Vagina (tissue), 2 donors: ENCODE data around the gene PRMT7. TPM values are rescaled to one million over a fixed set of nuclear protein-coding genes. Genes with fewer than 3 reads are reported as not detected.

Experiments
- DNase-seq, 2 donors: peaks; one replicate each; pipeline ENCODE4 v3.0.0-alpha.2; 2017; ENCODE audit errors: extremely low spot score in 2 of 2
- H3K27ac ChIP-seq: fragments of 200-600 bp; sonication (generic); one replicate; pipeline ENCODE4 v1.5.1; 2019
- H3K27me3 ChIP-seq: fragments of 200-600 bp; sonication (generic); one replicate; pipeline ENCODE4 v1.5.1; 2019
- H3K36me3 ChIP-seq, 2 donors: fragments of 200-600 bp; sonication (generic); one replicate each; pipeline ENCODE4 v1.5.1; 2017 to 2019
- H3K4me1 ChIP-seq: fragments of 200-600 bp; sonication (generic); one replicate; pipeline ENCODE4 v1.5.1; 2019
- H3K4me3 ChIP-seq, 2 donors: fragments of 200-600 bp; sonication (generic); 1 replicate in 1 of 2; 2 replicates in 1 of 2; pipeline ENCODE4 v1.5.1; 2016 to 2019
- H3K9me3 ChIP-seq: fragments of 200-600 bp; sonication (generic); one replicate; pipeline ENCODE4 v1.5.1; 2019
- CTCF ChIP-seq, 3 experiments: fragments of 450-650 bp in 2 of 3; fragments of 200-600 bp in 1 of 3; sonication (generic) in 1 of 3; IDR thresholded peaks; one replicate each; pipeline ENCODE4 v1.5.1; 2017 to 2019; ENCODE audit warnings: antibody characterized with exemption in 3 of 3, mild to moderate bottlenecking in 2 of 3, moderate library complexity in 2 of 3
- POLR2A ChIP-seq, 2 donors: fragments of 450-650 bp; IDR thresholded peaks; one replicate each; pipeline ENCODE4 v1.6.1; 2017; ENCODE audit warnings: antibody characterized with exemption in 2 of 2, mild to moderate bottlenecking in 2 of 2, moderate library complexity in 2 of 2
- POLR2AphosphoS5 ChIP-seq, 2 donors: sonication (generic); formaldehyde crosslinking; IDR thresholded peaks; one replicate each; pipeline ENCODE4 v1.9.0; 2017; ENCODE audit warnings: antibody characterized with exemption in 2 of 2, mild to moderate bottlenecking in 2 of 2, low read depth in 1 of 2; ENCODE audit not compliant: insufficient read depth in 1 of 2
- intact Hi-C: fragments of 100-400 bp; cut with DNase I; formaldehyde crosslinking; loops from one replicate; pipeline ENCODE4 v1.15.1; 2023
- total RNA-seq: library from RNA; depleted of rRNA; stranded (reverse); fragments of >200 nt; gene quantifications from one replicate; pipeline ENCODE4 v1.2.3, GENCODE V29; 2016

Gene PRMT7
- total RNA-seq, 1 donor from 2014 or later = 47.9 TPM

- Histone ChIP-seq H3K4me1 (peaks cover 2% of the 10 kb centered on the region), H3K4me3 (no peak overlapping the region), H3K27me3 (no peaks in the 10 kb centered on the region), H3K36me3 (no peaks in the 10 kb centered on the region), H3K27ac (no peak overlapping the region), H3K9me3 (no peaks in the 10 kb centered on the region)
- TF ChIP-seq CTCF (IDR thresholded peaks at IDR 0.05) = no peak
- no peak for TF ChIP-seq POLR2A (IDR thresholded peaks at IDR 0.05)
- TF ChIP-seq POLR2AphosphoS5 (IDR thresholded peaks at IDR 0.05; ENCODE audit: insufficient read depth in 1 of 2, low read depth in 1 of 2) = no peak
- intact Hi-C loops = no loop called here
- no peak for DNase-seq
Observed at GRCh38 chr16:68367440-68367839, 56.6 kb downstream of the PRMT7 start.

GRCh38 chr16:68367891-68368290, 57.1 kb downstream of the PRMT7 start:
- Histone ChIP-seq H3K36me3 (no peaks in the 10 kb centered on the region), H3K9me3 (no peaks in the 10 kb centered on the region), H3K4me3 (no peak overlapping the region), H3K27ac (no peak overlapping the region), H3K27me3 (no peaks in the 10 kb centered on the region), H3K4me1 (no peaks in the 10 kb centered on the region)
- intact Hi-C loops = no loop called here
- DNase-seq = no peak
- TF ChIP-seq CTCF (IDR thresholded peaks at IDR 0.05) (no peak), POLR2AphosphoS5 (IDR thresholded peaks at IDR 0.05; ENCODE audit: insufficient read depth in 1 of 2, low read depth in 1 of 2) (no peak), POLR2A (IDR thresholded peaks at IDR 0.05) (no peak)

GRCh38 chr16:68368301-68368888, 57.6 kb downstream of the PRMT7 start:
- no peaks in the 10 kb centered on the region for H3K9me3 ChIP-seq
- DNase-seq = no peak
- no peak overlapping the region for H3K27ac ChIP-seq
- TF ChIP-seq POLR2A (IDR thresholded peaks at IDR 0.05) = no peak
- no peak for TF ChIP-seq POLR2AphosphoS5 (IDR thresholded peaks at IDR 0.05; ENCODE audit: insufficient read depth in 1 of 2, low read depth in 1 of 2)
- no peak for TF ChIP-seq CTCF (IDR thresholded peaks at IDR 0.05)
- no peaks in the 10 kb centered on the region for H3K36me3 ChIP-seq
- no peaks in the 10 kb centered on the region for H3K27me3 ChIP-seq
- intact Hi-C loops = no loop called here
- no peaks in the 10 kb centered on the region for H3K4me1 ChIP-seq
- no peak overlapping the region for H3K4me3 ChIP-seq

GRCh38 chr16:68369168-68369567, 58.3 kb downstream of the PRMT7 start:
- Histone ChIP-seq H3K27ac (no peak overlapping the region), H3K4me3 (no peak overlapping the region), H3K9me3 (no peaks in the 10 kb centered on the region), H3K4me1 (no peaks in the 10 kb centered on the region), H3K27me3 (no peaks in the 10 kb centered on the region), H3K36me3 (no peaks in the 10 kb centered on the region)
- no peak for TF ChIP-seq POLR2AphosphoS5 (IDR thresholded peaks at IDR 0.05; ENCODE audit: insufficient read depth in 1 of 2, low read depth in 1 of 2)
- DNase-seq = no peak
- intact Hi-C loops = no loop called here

GRCh38 chr16:68369697-68370580, 59.1 kb downstream of the PRMT7 start:
- intact Hi-C loops = no loop called here
- TF ChIP-seq POLR2A (IDR thresholded peaks at IDR 0.05) = no peak
- no peak for TF ChIP-seq CTCF (IDR thresholded peaks at IDR 0.05)
- TF ChIP-seq POLR2AphosphoS5 (IDR thresholded peaks at IDR 0.05; ENCODE audit: insufficient read depth in 1 of 2, low read depth in 1 of 2) = no peak
- no peak overlapping the region for H3K4me3 ChIP-seq
- no peaks in the 10 kb centered on the region for H3K27me3 ChIP-seq
- H3K27ac ChIP-seq = no peak overlapping the region
- DNase-seq = no peak
- H3K36me3 ChIP-seq = no peaks in the 10 kb centered on the region
- H3K4me1 ChIP-seq = no peaks in the 10 kb centered on the region
- no peaks in the 10 kb centered on the region for H3K9me3 ChIP-seq
